IMR-90 (cell line): ENCODE data around the gene ARMH3. TPM values are rescaled to one million over a fixed set of nuclear protein-coding genes. Genes with fewer than 3 reads are reported as not detected.

Experiments used
- ATAC-seq: fragments of 200-7000 bp; cut with Tn5 transposase; 2 replicates; pipeline ENCODE4 v1.9.1; 2020; ENCODE audit warnings: low read depth, mild to moderate bottlenecking, moderate library complexity
- BruUV-seq: library from RNA; stranded (reverse); fragments of 400-500 nt; replicated peaks from 2 replicates; lab custom pipeline; 2021; lab: Mats Ljungman, UMichigan
- CTCF ChIA-PET: fragments of 300-600 bp; formaldehyde crosslinking; extraction: SDS; loops from one replicate; lab custom pipeline; 2021; ENCODE audit warnings: antibody characterized with exemption; lab: Yijun Ruan, JAX
- POLR2A ChIA-PET: fragments of 300-600 bp; sonication (Branson Sonifier 250); formaldehyde crosslinking; loops from one replicate; lab custom pipeline; 2022; ENCODE audit warnings: antibody characterized with exemption; ENCODE audit not compliant: unreplicated experiment; lab: Charles Lee
- DNase-seq: peaks from one replicate; pipeline ENCODE4 v3.0.0; 2013
- H2AFZ ChIP-seq: replicated peaks from 2 replicates; pipeline ENCODE3; 2013; ENCODE audit warnings: low read length, mild to moderate bottlenecking; ENCODE audit not compliant: poor library complexity
- H2AK5ac ChIP-seq: 2 replicates; pipeline ENCODE4 v1.6.1; 2013; ENCODE audit warnings: low read depth, low read length, inconsistent platforms
- H2AK9ac ChIP-seq: replicated peaks from 2 replicates; pipeline ENCODE3; 2013; ENCODE audit warnings: mild to moderate bottlenecking, low read depth, low read length, moderate library complexity; ENCODE audit not compliant: poor library complexity
- H2BK120ac ChIP-seq: 2 replicates; pipeline ENCODE4 v1.6.1; 2013; ENCODE audit warnings: low read depth, low read length, inconsistent platforms
- H2BK15ac ChIP-seq: 3 replicates; pipeline ENCODE4 v1.6.1; 2013; ENCODE audit warnings: low read depth, low read length, inconsistent platforms
- H2BK20ac ChIP-seq: 2 replicates; pipeline ENCODE4 v1.6.1; 2013; ENCODE audit warnings: low read depth, mild to moderate bottlenecking, inconsistent platforms, low read length, moderate library complexity
- H2BK5ac ChIP-seq: 2 replicates; pipeline ENCODE4 v1.6.1; 2013; ENCODE audit warnings: mild to moderate bottlenecking, low read depth, low read length, inconsistent platforms; ENCODE audit not compliant: poor library complexity, severe bottlenecking
- H3K14ac ChIP-seq: replicated peaks from 2 replicates; pipeline ENCODE4 v1.6.1; 2013; ENCODE audit warnings: low read depth, low read length, inconsistent platforms
- H3K18ac ChIP-seq: 2 replicates; pipeline ENCODE4 v1.6.1; 2013; ENCODE audit warnings: low read depth, low read length, control low read depth
- H3K23ac ChIP-seq: 2 replicates; pipeline ENCODE4 v1.6.1; 2013; ENCODE audit warnings: low read depth, low read length, inconsistent platforms
- H3K27ac ChIP-seq: 2 replicates; pipeline ENCODE4 v1.5.1; 2013; ENCODE audit warnings: mild to moderate bottlenecking, control low read depth, low read length; ENCODE audit not compliant: insufficient read depth
- H3K27me3 ChIP-seq: 2 replicates; pipeline ENCODE4 v1.6.1; 2013; ENCODE audit warnings: low read length; ENCODE audit not compliant: control insufficient read depth, insufficient read depth
- H3K36me3 ChIP-seq: 2 replicates; pipeline ENCODE4 v1.6.1; 2013; ENCODE audit warnings: low read length, mixed read lengths; ENCODE audit not compliant: control insufficient read depth, insufficient read depth
- H3K4ac ChIP-seq: 2 replicates; pipeline ENCODE4 v1.6.1; 2013; ENCODE audit warnings: low read depth, low read length, inconsistent platforms
- H3K4me1 ChIP-seq: 2 replicates; pipeline ENCODE4 v1.6.1; 2013; ENCODE audit warnings: low read length, mixed read lengths; ENCODE audit not compliant: control insufficient read depth, insufficient read depth
- H3K4me2 ChIP-seq: 2 replicates; pipeline ENCODE4 v1.6.1; 2013; ENCODE audit warnings: low read depth, mild to moderate bottlenecking, control low read depth, low read length, moderate library complexity
- H3K4me3 ChIP-seq: 2 replicates; pipeline ENCODE4 v1.5.1; 2013; ENCODE audit warnings: low read depth, mild to moderate bottlenecking, control low read depth, low read length, moderate library complexity; ENCODE audit not compliant: insufficient read depth
- H3K56ac ChIP-seq: 2 replicates; pipeline ENCODE4 v1.6.1; 2013; ENCODE audit warnings: low read length, inconsistent platforms; ENCODE audit not compliant: insufficient read depth; ENCODE audit errors: extremely low read depth
- H3K79me1 ChIP-seq, 2 experiments: 2 replicates each; pipeline ENCODE4 v1.6.1; 2013; ENCODE audit warnings: low read length in 2 of 2, inconsistent platforms in 1 of 2, low read depth in 1 of 2
- H3K9ac ChIP-seq: 2 replicates; pipeline ENCODE4 v1.6.1; 2013; ENCODE audit warnings: low read depth, low read length, control low read depth
- H3K9me1 ChIP-seq: 2 replicates; pipeline ENCODE4 v1.6.1; 2013; ENCODE audit warnings: low read length, inconsistent platforms; ENCODE audit not compliant: insufficient read depth
- H3K9me3 ChIP-seq: 2 replicates; pipeline ENCODE4 v1.6.1; 2013; ENCODE audit warnings: low read length; ENCODE audit not compliant: control insufficient read depth, insufficient read depth
- H4K20me1 ChIP-seq: 2 replicates; pipeline ENCODE4 v1.6.1; 2013; ENCODE audit warnings: low read length, inconsistent platforms; ENCODE audit not compliant: insufficient read depth
- H4K5ac ChIP-seq: 2 replicates; pipeline ENCODE4 v1.6.1; 2013; ENCODE audit warnings: mild to moderate bottlenecking, low read depth, low read length, control low read depth
- H4K8ac ChIP-seq, 2 experiments: 2 replicates each; pipeline ENCODE4 v1.6.1; 2013; ENCODE audit warnings: low read depth in 2 of 2, low read length in 2 of 2, control low read depth in 1 of 2, inconsistent platforms in 1 of 2
- H4K91ac ChIP-seq: 2 replicates; pipeline ENCODE4 v1.6.1; 2013; ENCODE audit warnings: low read depth, low read length, inconsistent platforms; ENCODE audit not compliant: insufficient read depth
- BHLHE40 ChIP-seq: fragments of 150-350 bp; IDR thresholded peaks from 2 replicates; pipeline ENCODE4 v1.6.1; 2016; ENCODE audit warnings: mild to moderate bottlenecking, low read depth, low read length
- CEBPB ChIP-seq: IDR thresholded peaks from 2 replicates; pipeline ENCODE4 v1.6.1; 2012; ENCODE audit warnings: low read depth, low read length, improper control_type of control experiment
- CHD1 ChIP-seq: IDR thresholded peaks from 2 replicates; pipeline ENCODE4 v1.6.1; 2012; ENCODE audit warnings: low read depth, low read length, improper control_type of control experiment
- FOS ChIP-seq: fragments of 150-350 bp; IDR thresholded peaks from 2 replicates; pipeline ENCODE4 v1.6.1; 2016; ENCODE audit warnings: low read depth, low read length
- MAFK ChIP-seq: IDR thresholded peaks from 2 replicates; pipeline ENCODE4 v1.6.1; 2012; ENCODE audit warnings: low read depth, low read length, improper control_type of control experiment
- MAZ ChIP-seq: IDR thresholded peaks from 2 replicates; pipeline ENCODE4 v1.6.1; 2012; ENCODE audit warnings: low read depth, mild to moderate bottlenecking, low read length, improper control_type of control experiment, moderate library complexity, borderline replicate concordance
- MXI1 ChIP-seq: IDR thresholded peaks from 2 replicates; pipeline ENCODE4 v1.6.1; 2012; ENCODE audit warnings: low read depth, mild to moderate bottlenecking, low read length, moderate library complexity, borderline replicate concordance
- NFE2L2 ChIP-seq: fragments of 150-350 bp; IDR thresholded peaks from 2 replicates; pipeline ENCODE4 v1.6.1; 2016; ENCODE audit warnings: low read depth, mild to moderate bottlenecking, low read length
- POLR2A ChIP-seq: IDR thresholded peaks from 2 replicates; pipeline ENCODE4 v1.6.1; 2012; ENCODE audit warnings: mild to moderate bottlenecking, low read depth, low read length
- RAD21 ChIP-seq: IDR thresholded peaks from 2 replicates; pipeline ENCODE4 v1.6.1; 2012; ENCODE audit warnings: low read length, improper control_type of control experiment
- RCOR1 ChIP-seq: IDR thresholded peaks from 2 replicates; pipeline ENCODE4 v1.6.1; 2012; ENCODE audit warnings: mild to moderate bottlenecking, low read length, improper control_type of control experiment; ENCODE audit not compliant: insufficient replicate concordance
- RFX5 ChIP-seq: IDR thresholded peaks from 2 replicates; pipeline ENCODE4 v1.8.0; 2012; ENCODE audit warnings: low read depth, mild to moderate bottlenecking, low read length, moderate library complexity
- SMC3 ChIP-seq: fragments of 150-350 bp; IDR thresholded peaks from 2 replicates; pipeline ENCODE4 v1.6.1; 2016; ENCODE audit warnings: low read depth, mild to moderate bottlenecking, antibody characterized with exemption, low read length, moderate library complexity
- WGBS, 2 experiments: methylation state at CpG; one replicate each; pipeline versions ENCODE4 v1.1.5 to v1.1.7; 2013; ENCODE audit warnings: missing lambda C conversion rate in 2 of 2; ENCODE audit not compliant: insufficient read length in 1 of 2; ENCODE audit errors: extremely low coverage in 2 of 2; 5-methylcytosine and 5-hydroxymethylcytosine counted together
- dilution Hi-C: fragments of 300-500 bp; cut with HindIII; formaldehyde crosslinking; loops from one replicate; pipeline ENCODE4 v1.14.3; 2018; ENCODE audit warnings: low sequenced_read_pairs; ENCODE audit not compliant: unreplicated experiment
- in situ Hi-C: fragments of 300-500 bp; cut with MboI; formaldehyde crosslinking; loops from 3 replicates; pipeline ENCODE4 v1.14.3; 2019; ENCODE audit warnings: low sequenced_read_pairs, inconsistent platforms, mixed read lengths
- intact Hi-C: fragments of 100-400 bp; cut with micrococcal nuclease; formaldehyde crosslinking; loops from 2 replicates; pipeline ENCODE4 v1.10.0; 2022
- polyA plus RNA-seq, 3 experiments: library from polyadenylated mRNA; depleted of rRNA; stranded (reverse); fragments of >200 nt; gene quantifications; 2 replicates each; pipeline ENCODE4 v1.2.3, GENCODE V29; 2012; ENCODE audit warnings: low replicate concordance in 1 of 3
- total RNA-seq: library from RNA; depleted of rRNA; stranded (reverse); fragments of >200 nt; gene quantifications from 2 replicates; pipeline ENCODE4 v1.2.3, GENCODE V29; 2012
- TF ChIP-seq, protein P1 (sequence below): fragments of 150-350 bp; IDR thresholded peaks from 2 replicates; pipeline ENCODE4 v1.6.1; 2016; ENCODE audit warnings: low read depth, mild to moderate bottlenecking, low read length, moderate library complexity, borderline replicate concordance
- TF ChIP-seq, protein P2 (sequence below): fragments of 150-350 bp; IDR thresholded peaks from 2 replicates; pipeline ENCODE4 v1.6.1; 2017; ENCODE audit warnings: mild to moderate bottlenecking, antibody characterized with exemption, low read length, low read depth
- TF ChIP-seq, protein P3 (sequence below): conservative IDR thresholded peaks from 2 replicates; pipeline ENCODE4 v1.5.1; 2012; ENCODE audit warnings: mild to moderate bottlenecking, low read depth, low read length, improper control_type of control experiment

ARMH3 gene
- total and polyA plus RNA-seq, 2 of the 4 experiments (the other 2 are of a cell fraction): 12.1 to 13.1 TPM

DNA sequence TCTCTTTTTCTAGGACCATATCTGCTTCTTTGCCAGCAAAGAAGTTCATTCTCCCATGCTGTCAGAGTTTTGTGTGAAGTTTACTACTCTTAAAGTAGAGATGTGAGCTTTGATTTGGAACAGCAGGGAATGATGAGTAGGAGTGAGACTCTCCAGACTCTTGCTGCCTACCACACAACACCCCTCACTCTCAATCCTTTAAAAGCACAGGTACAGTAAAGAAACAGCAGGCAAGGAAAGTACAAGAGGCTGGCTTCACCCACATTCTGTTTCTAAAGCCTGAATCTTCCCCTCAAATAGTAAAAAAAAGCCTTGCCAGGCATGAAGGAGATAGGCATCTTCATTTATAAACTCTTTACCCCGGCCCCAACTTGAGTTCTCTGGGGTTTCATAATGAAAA lies 97.3 kb downstream of the ARMH3 start:
- Histone ChIP-seq H3K56ac (no peak overlapping the region), H3K4me1 (peaks cover 3% of the 10 kb centered on the region; the same call in 1 of the 2 replicates), H3K79me1 (peaks cover 7 to 9% of the 10 kb centered on the region in 2 experiments; a peak in 2 of 4 replicates), H2BK20ac (no peak overlapping the region), H4K20me1 (peaks cover 3% of the 10 kb centered on the region; the same call in 1 of the 2 replicates), H2BK15ac (no peak overlapping the region), H3K27ac (no peak overlapping the region), H3K9me1 (peaks cover 3% of the 10 kb centered on the region; the same call in 1 of the 2 replicates), H3K18ac (no peak overlapping the region), H3K4me3 (no peak overlapping the region), H4K8ac (no peak overlapping the region), H4K5ac (no peak overlapping the region), H3K9ac (no peak overlapping the region), H3K23ac (no peak overlapping the region), H3K9me3 (no peaks in the 10 kb centered on the region), H2BK5ac (no peak overlapping the region), H2AK5ac (no peak overlapping the region), H3K36me3 (peaks cover 10% of the 10 kb centered on the region), H3K27me3 (no peaks in the 10 kb centered on the region), H3K4ac (no peak overlapping the region), H2AFZ (no peak overlapping the region), H4K91ac (no peak overlapping the region), H3K14ac (no peak overlapping the region), H3K4me2 (no peak overlapping the region), H2AK9ac (no peak overlapping the region), H2BK120ac (no peak overlapping the region)
- no CpG with 5 or more reads among the region's 1 CpG for WGBS, 2 experiments
- DNase-seq: no peak
- in situ Hi-C loops (no loop called here), dilution Hi-C loops (no loop called here), intact Hi-C loops (no loop called here)
- no TSS peak for BruUV-seq
- TF ChIP-seq, protein P1, sequence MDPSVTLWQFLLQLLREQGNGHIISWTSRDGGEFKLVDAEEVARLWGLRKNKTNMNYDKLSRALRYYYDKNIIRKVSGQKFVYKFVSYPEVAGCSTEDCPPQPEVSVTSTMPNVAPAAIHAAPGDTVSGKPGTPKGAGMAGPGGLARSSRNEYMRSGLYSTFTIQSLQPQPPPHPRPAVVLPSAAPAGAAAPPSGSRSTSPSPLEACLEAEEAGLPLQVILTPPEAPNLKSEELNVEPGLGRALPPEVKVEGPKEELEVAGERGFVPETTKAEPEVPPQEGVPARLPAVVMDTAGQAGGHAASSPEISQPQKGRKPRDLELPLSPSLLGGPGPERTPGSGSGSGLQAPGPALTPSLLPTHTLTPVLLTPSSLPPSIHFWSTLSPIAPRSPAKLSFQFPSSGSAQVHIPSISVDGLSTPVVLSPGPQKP: no peak
- no peak for TF ChIP-seq BHLHE40
- TF ChIP-seq CHD1: no peak
- no peak for TF ChIP-seq RAD21
- TF ChIP-seq FOS: no peak
- TF ChIP-seq, protein P2, sequence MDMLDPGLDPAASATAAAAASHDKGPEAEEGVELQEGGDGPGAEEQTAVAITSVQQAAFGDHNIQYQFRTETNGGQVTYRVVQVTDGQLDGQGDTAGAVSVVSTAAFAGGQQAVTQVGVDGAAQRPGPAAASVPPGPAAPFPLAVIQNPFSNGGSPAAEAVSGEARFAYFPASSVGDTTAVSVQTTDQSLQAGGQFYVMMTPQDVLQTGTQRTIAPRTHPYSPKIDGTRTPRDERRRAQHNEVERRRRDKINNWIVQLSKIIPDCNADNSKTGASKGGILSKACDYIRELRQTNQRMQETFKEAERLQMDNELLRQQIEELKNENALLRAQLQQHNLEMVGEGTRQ: no peak
- no peak for TF ChIP-seq MXI1
- TF ChIP-seq MAZ: no peak
- no peak for TF ChIP-seq MAFK
- no peak for TF ChIP-seq SMC3
- no peak for TF ChIP-seq NFE2L2
- TF ChIP-seq POLR2A: no peak
- no peak for TF ChIP-seq RFX5
- no peak for TF ChIP-seq CEBPB
- TF ChIP-seq, protein P3, sequence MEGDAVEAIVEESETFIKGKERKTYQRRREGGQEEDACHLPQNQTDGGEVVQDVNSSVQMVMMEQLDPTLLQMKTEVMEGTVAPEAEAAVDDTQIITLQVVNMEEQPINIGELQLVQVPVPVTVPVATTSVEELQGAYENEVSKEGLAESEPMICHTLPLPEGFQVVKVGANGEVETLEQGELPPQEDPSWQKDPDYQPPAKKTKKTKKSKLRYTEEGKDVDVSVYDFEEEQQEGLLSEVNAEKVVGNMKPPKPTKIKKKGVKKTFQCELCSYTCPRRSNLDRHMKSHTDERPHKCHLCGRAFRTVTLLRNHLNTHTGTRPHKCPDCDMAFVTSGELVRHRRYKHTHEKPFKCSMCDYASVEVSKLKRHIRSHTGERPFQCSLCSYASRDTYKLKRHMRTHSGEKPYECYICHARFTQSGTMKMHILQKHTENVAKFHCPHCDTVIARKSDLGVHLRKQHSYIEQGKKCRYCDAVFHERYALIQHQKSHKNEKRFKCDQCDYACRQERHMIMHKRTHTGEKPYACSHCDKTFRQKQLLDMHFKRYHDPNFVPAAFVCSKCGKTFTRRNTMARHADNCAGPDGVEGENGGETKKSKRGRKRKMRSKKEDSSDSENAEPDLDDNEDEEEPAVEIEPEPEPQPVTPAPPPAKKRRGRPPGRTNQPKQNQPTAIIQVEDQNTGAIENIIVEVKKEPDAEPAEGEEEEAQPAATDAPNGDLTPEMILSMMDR: no peak
- TF ChIP-seq RCOR1: no peak
- POLR2A ChIA-PET: no interaction called here
- ATAC-seq: no peak
- CTCF ChIA-PET: interaction anchor here (0.7 to 1.5 kb wide), 2 partner anchors 12 to 20 kb away, joined by 3 read pairs; no protein-coding TSS in a partner anchor
